ENCODE measurements around the gene C18orf63. TPM values are rescaled to one million over a fixed set of nuclear protein-coding genes. Genes with fewer than 3 reads are reported as not detected.

C18orf63 gene
- total and polyA plus RNA-seq, 2 experiments from 2014 or later, result not detected

DNA sequence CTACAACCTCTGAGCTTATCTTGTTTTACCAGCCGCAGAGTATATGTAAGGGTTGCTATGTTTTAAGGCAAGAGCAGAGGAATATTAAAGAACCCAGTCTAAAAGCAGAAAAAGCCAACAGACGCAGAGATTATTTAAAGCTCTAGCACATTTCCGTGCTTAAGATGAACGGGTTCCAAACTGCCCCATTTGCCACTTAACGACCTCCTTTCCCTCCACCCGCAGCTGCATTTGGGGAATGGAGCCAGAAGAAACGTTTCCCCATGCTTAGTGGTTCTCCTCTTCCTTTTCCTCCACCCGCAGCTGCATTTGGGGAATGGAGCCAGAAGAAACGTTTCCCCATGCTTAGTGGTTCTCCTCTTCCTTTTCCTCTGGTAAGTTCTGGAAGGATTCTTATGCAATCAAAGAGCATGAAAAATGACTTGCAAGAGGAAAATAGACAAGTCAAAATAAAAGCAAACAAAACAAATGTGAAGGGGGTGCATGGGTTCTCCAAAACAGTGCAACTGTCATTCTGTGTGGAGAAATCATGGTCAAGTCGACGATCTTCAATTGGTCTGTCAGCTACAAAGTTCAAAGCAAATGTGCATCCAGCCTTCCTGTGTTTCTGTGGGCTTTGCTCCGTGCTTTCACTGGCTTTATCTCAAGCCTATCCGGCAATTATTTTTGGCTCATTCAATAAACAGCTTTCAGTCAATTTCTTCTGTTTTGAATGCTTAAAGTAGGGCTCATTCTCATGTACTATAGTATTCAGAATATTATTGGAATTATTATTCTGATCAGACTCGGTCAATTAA, 83.7 kb downstream of the C18orf63 start:
- H3K27ac Mint-ChIP-seq, result no peak overlapping the region
- H3K36me3 Mint-ChIP-seq (ENCODE audit: low read depth), result no peaks in the 10 kb centered on the region
- H2AFZ ChIP-seq, result no peak overlapping the region
- no peaks in the 10 kb centered on the region for H3K9me3 Mint-ChIP-seq
- H3K27me3 Mint-ChIP-seq (ENCODE audit: insufficient read depth, low read depth, poor library complexity), result peaks cover 4% of the 10 kb centered on the region
- no peaks in the 10 kb centered on the region for H3K36me3 ChIP-seq (ENCODE audit: insufficient read depth)
- TF ChIP-seq STAT1 (IDR thresholded peaks at IDR 0.05; ENCODE audit: unreplicated experiment) (no peak), POLR2AphosphoS5 (IDR thresholded peaks at IDR 0.05; ENCODE audit: low read depth) (no peak), NANOG (IDR thresholded peaks at IDR 0.05; ENCODE audit: borderline replicate concordance) (no peak), JUNB (IDR thresholded peaks at IDR 0.05; ENCODE audit: unreplicated experiment) (no peak), ZNF114 (CRISPR knock-in tag; IDR thresholded peaks at IDR 0.05) (no peak), EZH2 (IDR thresholded peaks at IDR 0.05; ENCODE audit: low read depth, unreplicated experiment) (no peak), CREB1 (CRISPR knock-in tag; IDR thresholded peaks at IDR 0.05; ENCODE audit: low read depth) (no peak), ZNF331 (CRISPR knock-in tag; IDR thresholded peaks at IDR 0.05; ENCODE audit: low read depth) (no peak)
- TF ChIP-seq, protein P1, sequence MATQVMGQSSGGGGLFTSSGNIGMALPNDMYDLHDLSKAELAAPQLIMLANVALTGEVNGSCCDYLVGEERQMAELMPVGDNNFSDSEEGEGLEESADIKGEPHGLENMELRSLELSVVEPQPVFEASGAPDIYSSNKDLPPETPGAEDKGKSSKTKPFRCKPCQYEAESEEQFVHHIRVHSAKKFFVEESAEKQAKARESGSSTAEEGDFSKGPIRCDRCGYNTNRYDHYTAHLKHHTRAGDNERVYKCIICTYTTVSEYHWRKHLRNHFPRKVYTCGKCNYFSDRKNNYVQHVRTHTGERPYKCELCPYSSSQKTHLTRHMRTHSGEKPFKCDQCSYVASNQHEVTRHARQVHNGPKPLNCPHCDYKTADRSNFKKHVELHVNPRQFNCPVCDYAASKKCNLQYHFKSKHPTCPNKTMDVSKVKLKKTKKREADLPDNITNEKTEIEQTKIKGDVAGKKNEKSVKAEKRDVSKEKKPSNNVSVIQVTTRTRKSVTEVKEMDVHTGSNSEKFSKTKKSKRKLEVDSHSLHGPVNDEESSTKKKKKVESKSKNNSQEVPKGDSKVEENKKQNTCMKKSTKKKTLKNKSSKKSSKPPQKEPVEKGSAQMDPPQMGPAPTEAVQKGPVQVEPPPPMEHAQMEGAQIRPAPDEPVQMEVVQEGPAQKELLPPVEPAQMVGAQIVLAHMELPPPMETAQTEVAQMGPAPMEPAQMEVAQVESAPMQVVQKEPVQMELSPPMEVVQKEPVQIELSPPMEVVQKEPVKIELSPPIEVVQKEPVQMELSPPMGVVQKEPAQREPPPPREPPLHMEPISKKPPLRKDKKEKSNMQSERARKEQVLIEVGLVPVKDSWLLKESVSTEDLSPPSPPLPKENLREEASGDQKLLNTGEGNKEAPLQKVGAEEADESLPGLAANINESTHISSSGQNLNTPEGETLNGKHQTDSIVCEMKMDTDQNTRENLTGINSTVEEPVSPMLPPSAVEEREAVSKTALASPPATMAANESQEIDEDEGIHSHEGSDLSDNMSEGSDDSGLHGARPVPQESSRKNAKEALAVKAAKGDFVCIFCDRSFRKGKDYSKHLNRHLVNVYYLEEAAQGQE (IDR thresholded peaks at IDR 0.05; ENCODE audit: unreplicated experiment), result no peak
- TF ChIP-seq, protein P2, sequence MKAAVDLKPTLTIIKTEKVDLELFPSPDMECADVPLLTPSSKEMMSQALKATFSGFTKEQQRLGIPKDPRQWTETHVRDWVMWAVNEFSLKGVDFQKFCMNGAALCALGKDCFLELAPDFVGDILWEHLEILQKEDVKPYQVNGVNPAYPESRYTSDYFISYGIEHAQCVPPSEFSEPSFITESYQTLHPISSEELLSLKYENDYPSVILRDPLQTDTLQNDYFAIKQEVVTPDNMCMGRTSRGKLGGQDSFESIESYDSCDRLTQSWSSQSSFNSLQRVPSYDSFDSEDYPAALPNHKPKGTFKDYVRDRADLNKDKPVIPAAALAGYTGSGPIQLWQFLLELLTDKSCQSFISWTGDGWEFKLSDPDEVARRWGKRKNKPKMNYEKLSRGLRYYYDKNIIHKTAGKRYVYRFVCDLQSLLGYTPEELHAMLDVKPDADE (IDR thresholded peaks at IDR 0.05), result no peak
- TF ChIP-seq, protein P3, sequence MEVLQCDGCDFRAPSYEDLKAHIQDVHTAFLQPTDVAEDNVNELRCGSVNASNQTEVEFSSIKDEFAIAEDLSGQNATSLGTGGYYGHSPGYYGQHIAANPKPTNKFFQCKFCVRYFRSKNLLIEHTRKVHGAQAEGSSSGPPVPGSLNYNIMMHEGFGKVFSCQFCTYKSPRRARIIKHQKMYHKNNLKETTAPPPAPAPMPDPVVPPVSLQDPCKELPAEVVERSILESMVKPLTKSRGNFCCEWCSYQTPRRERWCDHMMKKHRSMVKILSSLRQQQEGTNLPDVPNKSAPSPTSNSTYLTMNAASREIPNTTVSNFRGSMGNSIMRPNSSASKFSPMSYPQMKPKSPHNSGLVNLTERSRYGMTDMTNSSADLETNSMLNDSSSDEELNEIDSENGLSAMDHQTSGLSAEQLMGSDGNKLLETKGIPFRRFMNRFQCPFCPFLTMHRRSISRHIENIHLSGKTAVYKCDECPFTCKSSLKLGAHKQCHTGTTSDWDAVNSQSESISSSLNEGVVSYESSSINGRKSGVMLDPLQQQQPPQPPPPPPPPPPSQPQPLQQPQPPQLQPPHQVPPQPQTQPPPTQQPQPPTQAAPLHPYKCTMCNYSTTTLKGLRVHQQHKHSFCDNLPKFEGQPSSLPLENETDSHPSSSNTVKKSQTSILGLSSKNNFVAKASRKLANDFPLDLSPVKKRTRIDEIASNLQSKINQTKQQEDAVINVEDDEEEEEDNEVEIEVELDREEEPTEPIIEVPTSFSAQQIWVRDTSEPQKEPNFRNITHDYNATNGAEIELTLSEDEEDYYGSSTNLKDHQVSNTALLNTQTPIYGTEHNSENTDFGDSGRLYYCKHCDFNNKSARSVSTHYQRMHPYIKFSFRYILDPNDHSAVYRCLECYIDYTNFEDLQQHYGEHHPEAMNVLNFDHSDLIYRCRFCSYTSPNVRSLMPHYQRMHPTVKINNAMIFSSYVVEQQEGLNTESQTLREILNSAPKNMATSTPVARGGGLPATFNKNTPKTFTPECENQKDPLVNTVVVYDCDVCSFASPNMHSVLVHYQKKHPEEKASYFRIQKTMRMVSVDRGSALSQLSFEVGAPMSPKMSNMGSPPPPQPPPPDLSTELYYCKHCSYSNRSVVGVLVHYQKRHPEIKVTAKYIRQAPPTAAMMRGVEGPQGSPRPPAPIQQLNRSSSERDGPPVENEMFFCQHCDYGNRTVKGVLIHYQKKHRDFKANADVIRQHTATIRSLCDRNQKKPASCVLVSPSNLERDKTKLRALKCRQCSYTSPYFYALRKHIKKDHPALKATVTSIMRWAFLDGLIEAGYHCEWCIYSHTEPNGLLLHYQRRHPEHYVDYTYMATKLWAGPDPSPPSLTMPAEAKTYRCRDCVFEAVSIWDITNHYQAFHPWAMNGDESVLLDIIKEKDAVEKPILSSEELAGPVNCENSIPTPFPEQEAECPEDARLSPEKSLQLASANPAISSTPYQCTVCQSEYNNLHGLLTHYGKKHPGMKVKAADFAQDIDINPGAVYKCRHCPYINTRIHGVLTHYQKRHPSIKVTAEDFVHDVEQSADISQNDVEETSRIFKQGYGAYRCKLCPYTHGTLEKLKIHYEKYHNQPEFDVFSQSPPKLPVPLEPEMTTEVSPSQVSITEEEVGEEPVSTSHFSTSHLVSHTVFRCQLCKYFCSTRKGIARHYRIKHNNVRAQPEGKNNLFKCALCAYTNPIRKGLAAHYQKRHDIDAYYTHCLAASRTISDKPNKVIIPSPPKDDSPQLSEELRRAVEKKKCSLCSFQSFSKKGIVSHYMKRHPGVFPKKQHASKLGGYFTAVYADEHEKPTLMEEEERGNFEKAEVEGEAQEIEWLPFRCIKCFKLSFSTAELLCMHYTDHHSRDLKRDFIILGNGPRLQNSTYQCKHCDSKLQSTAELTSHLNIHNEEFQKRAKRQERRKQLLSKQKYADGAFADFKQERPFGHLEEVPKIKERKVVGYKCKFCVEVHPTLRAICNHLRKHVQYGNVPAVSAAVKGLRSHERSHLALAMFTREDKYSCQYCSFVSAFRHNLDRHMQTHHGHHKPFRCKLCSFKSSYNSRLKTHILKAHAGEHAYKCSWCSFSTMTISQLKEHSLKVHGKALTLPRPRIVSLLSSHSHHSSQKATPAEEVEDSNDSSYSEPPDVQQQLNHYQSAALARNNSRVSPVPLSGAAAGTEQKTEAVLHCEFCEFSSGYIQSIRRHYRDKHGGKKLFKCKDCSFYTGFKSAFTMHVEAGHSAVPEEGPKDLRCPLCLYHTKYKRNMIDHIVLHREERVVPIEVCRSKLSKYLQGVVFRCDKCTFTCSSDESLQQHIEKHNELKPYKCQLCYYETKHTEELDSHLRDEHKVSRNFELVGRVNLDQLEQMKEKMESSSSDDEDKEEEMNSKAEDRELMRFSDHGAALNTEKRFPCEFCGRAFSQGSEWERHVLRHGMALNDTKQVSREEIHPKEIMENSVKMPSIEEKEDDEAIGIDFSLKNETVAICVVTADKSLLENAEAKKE (CRISPR knock-in tag; IDR thresholded peaks at IDR 0.05), result no peak
- no peaks in the 10 kb centered on the region for H3F3A ChIP-seq (replicated peaks; ENCODE audit: low read depth)
- ATAC-seq (no peak), DNase-seq (ENCODE audit: low spot score) (no peak)
- no peak overlapping the region for H3K4me3 ChIP-seq
- H4K20me1 ChIP-seq (replicated peaks; ENCODE audit: insufficient read depth), result no peaks in the 10 kb centered on the region
- peaks cover 4% of the 10 kb centered on the region; the same call in 1 of the 3 replicates for H3K4me1 Mint-ChIP-seq
- H3K4me1 ChIP-seq (ENCODE audit: insufficient read depth), result no peaks in the 10 kb centered on the region
- H3K79me2 ChIP-seq (replicated peaks; ENCODE audit: insufficient read depth), result no peaks in the 10 kb centered on the region
- H3K4me2 ChIP-seq, result no peak overlapping the region
- H3K9me2 ChIP-seq (ENCODE audit: insufficient read depth), result no peaks in the 10 kb centered on the region
- H3K27ac ChIP-seq (ENCODE audit: low read depth), result no peak overlapping the region
- no peaks in the 10 kb centered on the region for H3K27me3 ChIP-seq (ENCODE audit: insufficient read depth)
- H3K4me3 Mint-ChIP-seq, result no peak overlapping the region
